Myocyte (in vitro differentiated cells): Measurements from ENCODE around the gene ADGRD1. TPM values are rescaled to one million over a fixed set of nuclear protein-coding genes. Genes with fewer than 3 reads are reported as not detected.
"Not testable (repeated sequence)": the region's sequence is repeated elsewhere in the genome, so short reads cannot be mapped to it uniquely, and the experiment has no call there.

Experiments
- DNase-seq: peaks from one replicate; pipeline ENCODE4 v3.0.0-alpha.2; 2012; ENCODE audit warnings: low read depth
- total RNA-seq: library from RNA; depleted of rRNA; stranded (reverse); fragments of >200 nt; gene quantifications from 2 replicates; pipeline ENCODE4 v1.2.3, GENCODE V29; 2014

Gene ADGRD1
- total RNA-seq, 1 donor from 2014 or later, result 0.32 TPM

- DNase-seq, result no peak
Observed at GRCh38 chr12:130983328-130984017, 29.8 kb downstream of the ADGRD1 start.

- DNase-seq, result no peak
Observed at GRCh38 chr12:130984183-130985058, 30.7 kb downstream of the ADGRD1 start.

GRCh38 chr12:130987151-130987931 lies 33.6 kb downstream of the ADGRD1 start:
- no peak for DNase-seq

- no peak for DNase-seq
Observed at GRCh38 chr12:130988261-130988660, 34.6 kb downstream of the ADGRD1 start.

- DNase-seq, result no peak
Observed at GRCh38 chr12:130988751-130989150, 35.0 kb downstream of the ADGRD1 start.

- DNase-seq, result no peak
Observed at GRCh38 chr12:130989391-130989790, 35.7 kb downstream of the ADGRD1 start.

- no peak for DNase-seq
Observed at GRCh38 chr12:130990034-130990433, 36.3 kb downstream of the ADGRD1 start.

- no peak for DNase-seq
Observed at GRCh38 chr12:130992448-130992847, 38.7 kb downstream of the ADGRD1 start.

GRCh38 chr12:130992979-130993538 lies 39.4 kb downstream of the ADGRD1 start:
- DNase-seq, result no peak

GRCh38 chr12:130993759-130994670 lies 40.3 kb downstream of the ADGRD1 start:
- no peak for DNase-seq

GRCh38 chr12:130994821-130995375 lies 41.2 kb downstream of the ADGRD1 start:
- DNase-seq, result no peak

GRCh38 chr12:130995386-130995969 lies 41.8 kb downstream of the ADGRD1 start:
- not testable (repeated sequence) for DNase-seq

GRCh38 chr12:130998136-130998535 lies 44.4 kb downstream of the ADGRD1 start:
- no peak for DNase-seq

- DNase-seq, result no peak
Observed at GRCh38 chr12:131000000-131000486, 46.3 kb downstream of the ADGRD1 start.

- peak; percentile 8 for DNase-seq
Observed at GRCh38 chr12:131001493-131001892, 47.8 kb downstream of the ADGRD1 start.

- peak; percentile 5 for DNase-seq
Observed at GRCh38 chr12:131002216-131002631, 48.5 kb downstream of the ADGRD1 start.

- no peak for DNase-seq
Observed at GRCh38 chr12:131003036-131003715, 49.5 kb downstream of the ADGRD1 start.

- no peak for DNase-seq
Observed at GRCh38 chr12:131003716-131004045, 50.0 kb downstream of the ADGRD1 start.

- no peak for DNase-seq
Observed at GRCh38 chr12:131004166-131004565, 50.5 kb downstream of the ADGRD1 start.
